ENCODE measurements around the gene RSPH1. TPM values are rescaled to one million over a fixed set of nuclear protein-coding genes. Genes with fewer than 3 reads are reported as not detected.
A peak's percentile ranks its signal among the peaks of the same experiment; 100 is the strongest.

RSPH1 gene
- total and polyA plus RNA-seq, 2 experiments from 2014 or later: 0.06 to 0.43 TPM

- no peak for DNase-seq (ENCODE audit: low read depth in 1 of 2, low spot score in 1 of 2)
- no peaks in the 10 kb centered on the region for H3K36me3 ChIP-seq
- H3K27ac ChIP-seq: no peak overlapping the region
- no peaks in the 10 kb centered on the region for H3K27me3 ChIP-seq
- H3K9me3 ChIP-seq (ENCODE audit: low read depth): no peaks in the 10 kb centered on the region
- no peak overlapping the region for H3K4me3 ChIP-seq
- no peaks in the 10 kb centered on the region for H3K4me1 ChIP-seq (ENCODE audit: low read depth)
- TF ChIP-seq CTCF (IDR thresholded peaks at IDR 0.05; ENCODE audit: low read depth, low read length): no peak
Measured at GRCh38 chr21:42531771-42532170, 35.7 kb upstream of the RSPH1 start.

GRCh38 chr21:42530167-42530518 is 34.1 kb upstream of the RSPH1 start:
- peaks cover 11% of the 10 kb centered on the region for H3K4me1 ChIP-seq (ENCODE audit: low read depth)

GRCh38 chr21:42527489-42528158 is 31.6 kb upstream of the RSPH1 start:
- H3K27me3 ChIP-seq: no peaks in the 10 kb centered on the region
- H3K27ac ChIP-seq: no peak overlapping the region
- H3K4me3 ChIP-seq: no peak overlapping the region
- H3K36me3 ChIP-seq: no peaks in the 10 kb centered on the region
- DNase-seq (ENCODE audit: low read depth in 1 of 2, low spot score in 1 of 2): no peak
- peaks cover 20% of the 10 kb centered on the region for H3K4me1 ChIP-seq (ENCODE audit: low read depth)
- TF ChIP-seq CTCF (IDR thresholded peaks at IDR 0.05; ENCODE audit: low read depth, low read length): no peak
- no peaks in the 10 kb centered on the region for H3K9me3 ChIP-seq (ENCODE audit: low read depth)

More at GRCh38 chr21:42530167-42530518, 34.1 kb upstream of the RSPH1 start:
- DNase-seq (ENCODE audit: low read depth in 1 of 2, low spot score in 1 of 2): no peak
- no peak for TF ChIP-seq CTCF (IDR thresholded peaks at IDR 0.05; ENCODE audit: low read depth, low read length)
- Histone ChIP-seq H3K4me3 (no peak overlapping the region), H3K27me3 (no peaks in the 10 kb centered on the region), H3K27ac (no peak overlapping the region), H3K9me3 (ENCODE audit: low read depth) (no peaks in the 10 kb centered on the region), H3K36me3 (no peaks in the 10 kb centered on the region)

GRCh38 chr21:42527127-42527488 is 31.1 kb upstream of the RSPH1 start:
- no peak overlapping the region for H3K27ac ChIP-seq
- H3K4me3 ChIP-seq: no peak overlapping the region
- TF ChIP-seq CTCF (IDR thresholded peaks at IDR 0.05; ENCODE audit: low read depth, low read length): no peak
- H3K27me3 ChIP-seq: no peaks in the 10 kb centered on the region
- DNase-seq (ENCODE audit: low read depth in 1 of 2, low spot score in 1 of 2): no peak
- peaks cover 20% of the 10 kb centered on the region for H3K4me1 ChIP-seq (ENCODE audit: low read depth)
- no peaks in the 10 kb centered on the region for H3K36me3 ChIP-seq
- no peaks in the 10 kb centered on the region for H3K9me3 ChIP-seq (ENCODE audit: low read depth)

- H3K27me3 ChIP-seq: no peaks in the 10 kb centered on the region
- no peak overlapping the region for H3K4me3 ChIP-seq
- no peaks in the 10 kb centered on the region for H3K36me3 ChIP-seq
- TF ChIP-seq CTCF (IDR thresholded peaks at IDR 0.05; ENCODE audit: low read depth, low read length): no peak
- H3K4me1 ChIP-seq (ENCODE audit: low read depth): peaks cover 20% of the 10 kb centered on the region
- peak in 1 of 2 donors; percentile 56 for DNase-seq (ENCODE audit: low read depth in 1 of 2, low spot score in 1 of 2)
- no peak overlapping the region for H3K27ac ChIP-seq
- H3K9me3 ChIP-seq (ENCODE audit: low read depth): no peaks in the 10 kb centered on the region
Measured at GRCh38 chr21:42526379-42526727, 30.3 kb upstream of the RSPH1 start.
